OCI-M1 (cell line): ENCODE measurements around the gene PLLP.

Experiments
- DNase-seq: peaks from one replicate; lab custom pipeline; 2025; lab: John Stamatoyannopoulos, UW

Gene PLLP

GRCh38 chr16:57256601-57257395 is 27.7 kb downstream of the PLLP start:
- DNase-seq: peak; percentile 27

GRCh38 chr16:57255686-57256415 is 28.6 kb downstream of the PLLP start:
- DNase-seq: no peak

DNA sequence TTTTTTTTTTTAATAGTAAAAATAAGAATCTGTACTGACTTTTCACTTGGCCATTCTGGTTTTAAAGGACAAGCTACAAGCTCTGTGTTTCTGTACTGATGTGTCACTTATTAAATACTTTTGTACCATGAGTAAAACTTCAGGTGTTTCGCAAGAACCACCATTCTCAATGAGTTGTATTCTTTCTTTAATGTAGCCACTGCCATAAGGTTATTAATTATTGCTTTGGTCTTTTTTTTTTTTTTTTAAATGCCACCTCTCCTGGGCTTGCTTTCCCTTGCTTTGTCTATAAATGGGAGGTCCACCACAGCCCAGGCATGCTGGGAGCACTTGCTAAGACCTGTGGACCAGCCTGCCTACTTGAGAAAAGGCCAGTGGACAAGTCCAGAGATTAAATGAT is 31.0 kb downstream of the PLLP start:
- DNase-seq: no peak

DNA sequence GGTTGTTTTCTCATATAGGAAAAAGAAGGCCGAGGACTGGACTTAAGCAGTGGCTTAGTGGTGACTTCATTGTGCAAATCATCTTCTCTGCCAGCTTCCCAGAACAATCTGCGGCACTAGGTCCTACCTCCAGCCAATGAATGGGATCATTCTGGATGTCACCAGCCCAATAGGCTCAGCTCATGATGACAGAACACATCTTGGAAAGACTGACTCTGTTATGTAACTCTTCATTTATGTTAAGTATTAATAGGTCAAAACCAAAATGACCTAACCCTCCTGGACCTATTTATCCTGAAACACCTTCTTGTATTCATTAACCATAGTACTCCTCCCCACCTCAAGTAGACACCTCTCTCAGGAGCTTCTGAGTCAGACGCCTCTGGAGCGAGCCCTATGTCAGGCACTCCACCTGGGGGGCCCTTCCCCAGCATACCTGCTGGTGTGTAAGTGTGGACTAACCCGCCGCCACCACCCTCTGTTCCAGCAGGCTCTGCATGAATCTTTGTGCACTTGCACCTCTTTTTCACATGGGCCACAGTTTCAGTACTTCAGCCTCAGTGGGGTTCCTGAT is 32.2 kb downstream of the PLLP start:
- no peak for DNase-seq

DNA sequence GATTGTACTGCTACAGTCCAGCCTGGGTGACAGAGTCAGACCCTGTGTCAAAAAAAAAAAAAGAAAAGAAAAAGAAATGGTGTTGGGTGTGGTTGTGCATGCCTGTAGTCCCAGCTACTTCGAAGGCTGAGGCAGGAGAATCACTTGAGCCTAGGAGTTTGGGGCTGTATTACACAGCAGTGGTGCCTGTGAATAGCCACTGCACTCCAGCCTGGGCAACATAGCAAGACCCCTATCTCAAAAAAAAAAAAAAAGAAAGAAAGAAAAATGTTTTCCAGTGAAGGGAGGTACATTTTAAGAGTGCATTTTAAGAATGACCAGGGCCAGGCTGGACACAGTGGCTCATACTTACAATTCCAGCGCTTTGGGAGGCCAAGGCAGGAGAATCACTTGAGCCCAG is 33.1 kb downstream of the PLLP start:
- no peak for DNase-seq

GRCh38 chr16:57245472-57246113 is 38.9 kb downstream of the PLLP start:
- DNase-seq: peak; percentile 27

GRCh38 chr16:57244767-57245471 is 39.6 kb downstream of the PLLP start, which contains the start of gene ARL2BP:
Gene ARL2BP, plus strand, starts transcription at chr16:57245259. Its CDS starts 109 bp downstream, at chr16:57245368.
- peak; percentile 97 for DNase-seq

DNA sequence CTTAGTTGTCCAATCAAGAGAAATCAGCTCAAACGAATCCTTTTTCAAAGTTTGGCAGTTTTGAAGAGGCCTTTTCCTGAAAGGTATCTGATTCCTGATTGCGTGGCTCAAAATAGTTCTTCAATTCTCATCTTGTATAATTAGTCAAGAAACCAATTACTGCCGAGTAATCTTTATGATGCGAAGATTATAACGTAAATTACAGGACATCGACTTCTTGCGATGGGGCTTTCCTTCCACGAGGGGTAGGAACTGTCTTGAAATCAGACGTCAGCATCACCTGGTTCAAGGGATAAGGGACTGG is 40.1 kb downstream of the PLLP start:
- no peak for DNase-seq

- no peak for DNase-seq
Observed at GRCh38 chr16:57242650-57243049, 41.8 kb downstream of the PLLP start.

DNA sequence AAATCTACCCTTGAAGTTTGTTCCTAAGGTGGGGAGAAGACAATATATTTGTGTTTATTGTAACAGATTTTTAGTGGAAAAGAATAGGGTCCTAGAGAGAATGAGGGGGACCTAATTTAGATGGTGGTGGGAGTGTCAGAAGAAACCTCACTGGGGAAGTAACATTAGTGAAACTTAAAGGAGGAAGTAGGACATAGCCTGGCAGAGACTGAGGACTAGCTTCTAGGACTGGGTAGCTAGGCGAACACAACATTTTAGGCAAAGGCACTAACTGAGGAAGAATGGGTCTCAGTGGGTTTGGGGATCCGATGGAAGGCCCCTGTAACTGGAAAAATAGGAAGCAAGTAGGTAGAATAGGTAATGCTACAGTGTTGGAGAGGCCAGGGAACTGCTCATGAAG is 43.6 kb downstream of the PLLP start:
- no peak for DNase-seq

DNA sequence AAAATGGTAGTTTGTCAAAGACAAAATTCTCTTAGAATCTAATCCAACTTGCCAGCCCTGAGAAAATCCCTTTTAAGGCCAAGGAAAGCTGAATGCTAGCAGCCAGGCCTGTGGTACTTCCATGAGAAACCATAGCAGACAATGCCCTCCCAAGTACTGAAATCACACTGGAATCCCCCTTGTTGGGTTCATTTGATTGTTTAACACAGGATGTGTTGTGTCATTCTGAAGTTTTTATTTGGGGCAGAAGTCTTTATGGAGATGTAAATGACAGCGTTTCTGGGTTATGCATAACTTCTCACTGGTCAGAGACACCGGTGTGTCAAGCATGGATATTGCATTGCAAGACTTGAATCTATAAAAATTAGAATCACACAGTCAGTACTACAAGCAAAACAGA is 45.4 kb downstream of the PLLP start:
- no peak for DNase-seq

GRCh38 chr16:57238682-57239081 is 45.8 kb downstream of the PLLP start:
- DNase-seq: no peak

DNA sequence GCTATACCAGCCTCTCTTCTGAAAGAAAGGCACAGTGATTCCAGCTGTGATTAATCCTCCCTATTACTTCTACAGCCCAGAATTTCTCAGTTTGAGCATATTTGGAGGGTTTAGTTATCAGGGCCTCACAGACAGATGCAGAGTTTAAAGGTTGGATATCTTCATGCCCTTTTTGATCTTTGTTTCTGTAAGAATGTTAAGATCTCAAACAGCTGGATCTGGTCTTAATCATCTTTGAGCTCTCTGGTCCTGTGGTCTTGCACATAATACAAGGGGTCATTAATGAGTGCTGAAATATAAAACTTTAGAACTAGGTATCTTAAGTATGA is 48.5 kb downstream of the PLLP start:
- DNase-seq: no peak

GRCh38 chr16:57235128-57236021 is 49.1 kb downstream of the PLLP start:
- DNase-seq: peak; percentile 3

DNA sequence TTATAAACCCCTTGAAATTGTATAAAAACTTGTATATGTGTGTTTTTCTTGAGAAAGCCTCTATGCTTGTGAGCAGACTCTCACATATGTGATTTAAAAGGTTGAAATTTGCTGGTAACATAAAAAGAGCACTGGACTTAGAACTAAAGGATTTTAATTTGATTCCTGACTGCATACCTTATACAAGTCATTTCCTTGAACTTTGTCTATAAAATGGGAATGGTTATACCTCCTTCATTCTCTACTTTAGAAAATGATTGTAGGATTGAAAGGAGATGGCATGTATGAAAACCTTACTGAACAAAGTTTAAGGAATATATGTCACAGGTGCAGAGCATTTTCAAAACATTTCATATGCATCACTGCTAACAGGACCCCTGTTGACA is 49.8 kb downstream of the PLLP start:
- no peak for DNase-seq

DNA sequence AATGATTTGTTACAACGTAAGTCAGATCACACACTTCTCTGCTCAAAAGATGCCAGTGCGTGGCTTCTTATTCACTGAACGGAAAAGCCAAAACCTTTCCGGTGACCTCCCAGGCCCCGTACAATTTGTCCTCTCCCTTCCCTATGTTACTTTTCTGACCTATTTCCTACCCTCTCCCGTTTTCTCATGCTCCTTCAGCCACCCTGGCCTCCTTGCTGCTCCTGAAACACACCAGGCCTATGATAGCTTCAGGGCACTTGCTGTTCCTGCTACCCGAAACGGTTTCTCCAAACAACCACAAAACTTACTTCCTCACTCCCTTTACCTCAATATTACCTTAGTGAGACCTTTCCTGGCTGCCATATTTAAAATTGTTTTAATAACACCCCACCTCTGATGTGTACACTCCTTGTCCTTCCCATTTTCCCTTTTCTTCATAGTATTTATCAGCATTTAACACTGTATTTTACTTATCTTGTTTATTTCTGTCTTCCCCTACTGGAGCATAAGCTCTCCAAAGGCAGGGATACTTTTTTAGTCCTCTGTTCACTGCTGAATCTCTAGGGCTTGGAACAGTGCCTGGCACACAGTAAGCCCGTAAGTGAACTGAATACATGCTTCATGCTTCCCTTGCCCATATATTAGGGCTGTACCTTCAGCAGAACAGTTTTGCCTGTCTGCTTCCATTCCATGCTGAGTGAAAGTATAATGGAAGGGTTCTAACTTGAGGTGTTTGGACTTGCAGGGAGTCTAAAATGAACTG is 50.3 kb downstream of the PLLP start:
- DNase-seq: no peak

DNA sequence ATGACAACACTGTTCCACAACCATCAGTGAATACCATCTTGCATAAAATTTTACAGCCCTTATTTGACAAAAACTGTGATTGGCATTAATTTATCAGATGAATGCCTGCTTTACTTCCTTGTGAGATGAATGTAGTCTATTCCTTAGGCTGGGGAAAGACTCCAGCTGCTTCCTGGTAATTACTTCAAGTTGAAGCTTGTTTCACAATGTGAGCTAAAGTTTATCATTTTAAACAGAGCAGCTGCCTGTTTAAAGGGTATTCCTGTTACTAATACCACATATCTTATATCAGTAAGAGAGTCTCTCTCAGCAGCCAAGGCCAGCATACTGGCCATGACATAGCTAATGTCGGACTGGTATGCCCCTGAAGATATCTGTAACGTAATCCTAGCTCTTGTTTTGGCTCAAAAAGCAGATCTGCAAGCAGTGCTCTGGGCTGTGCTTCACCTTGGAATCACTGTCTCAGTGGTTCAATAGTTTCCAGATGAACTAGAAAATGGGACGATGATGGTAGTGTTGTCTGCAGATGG is 52.6 kb downstream of the PLLP start:
- no peak for DNase-seq

GRCh38 chr16:57229079-57229478 is 55.4 kb downstream of the PLLP start:
- DNase-seq: no peak

- no peak for DNase-seq
Observed at GRCh38 chr16:57226701-57227621, 57.5 kb downstream of the PLLP start.
